ENCODE measurements around the gene NBAS. TPM values are rescaled to one million over a fixed set of nuclear protein-coding genes. Genes with fewer than 3 reads are reported as not detected.

The NBAS gene
- total and polyA plus RNA-seq, 2 of the 4 experiments (the other 2 are of a cell fraction): 22.3 to 105 TPM

- ChIA-PET POLR2A (ENCODE audit: unreplicated experiment) (no interaction called here), CTCF (no interaction called here)
- dilution Hi-C loops (cut with HindIII; ENCODE audit: low sequenced_read_pairs, unreplicated experiment) (no loop called here), intact Hi-C loops (cut with micrococcal nuclease) (no loop called here), in situ Hi-C loops (cut with MboI; ENCODE audit: low sequenced_read_pairs) (no loop called here)
- no peak overlapping the region for H2BK120ac ChIP-seq (ENCODE audit: low read depth, low read length)
- no peak overlapping the region for H3K9ac ChIP-seq (ENCODE audit: low read depth, low read length)
- no peak overlapping the region for H4K5ac ChIP-seq (ENCODE audit: low read depth, low read length)
- no peak overlapping the region for H2AFZ ChIP-seq (replicated peaks; ENCODE audit: low read length, poor library complexity)
- no peaks in the 10 kb centered on the region for H3K27me3 ChIP-seq (ENCODE audit: control insufficient read depth, insufficient read depth, low read length)
- H2AK5ac ChIP-seq (ENCODE audit: low read depth, low read length): no peak overlapping the region
- peaks cover 14% of the 10 kb centered on the region for H3K36me3 ChIP-seq (ENCODE audit: control insufficient read depth, insufficient read depth, low read length)
- no peak overlapping the region for H3K4me2 ChIP-seq (ENCODE audit: low read depth, low read length)
- H4K20me1 ChIP-seq (ENCODE audit: insufficient read depth, low read length): no peaks in the 10 kb centered on the region
- peaks cover 0 to 3% of the 10 kb centered on the region in 2 experiments; a peak in 1 of 4 replicates for H3K79me1 ChIP-seq (ENCODE audit: low read depth in 1 of 2, low read length in 2 of 2)
- no peak overlapping the region for H2BK5ac ChIP-seq (ENCODE audit: low read depth, low read length, poor library complexity, severe bottlenecking)
- H3K23ac ChIP-seq (ENCODE audit: low read depth, low read length): no peak overlapping the region
- H3K4ac ChIP-seq (ENCODE audit: low read depth, low read length): no peak overlapping the region
- no peaks in the 10 kb centered on the region for H3K9me3 ChIP-seq (ENCODE audit: control insufficient read depth, insufficient read depth, low read length)
- DNase-seq (no peak), ATAC-seq (ENCODE audit: low read depth) (no peak)
- H4K8ac ChIP-seq (ENCODE audit: low read depth in 2 of 2, low read length in 2 of 2): no peak overlapping the region
- H3K4me3 ChIP-seq (ENCODE audit: insufficient read depth, low read depth, low read length): no peak overlapping the region
- WGBS, 2 experiments (ENCODE audit: extremely low coverage in 2 of 2, insufficient read length in 1 of 2): no CpG with 5 or more reads among the region's 6 CpGs
- H3K4me1 ChIP-seq (ENCODE audit: control insufficient read depth, insufficient read depth, low read length): no peaks in the 10 kb centered on the region
- no peak for TF ChIP-seq FOS (IDR thresholded peaks at IDR 0.05; ENCODE audit: low read depth, low read length)
- TF ChIP-seq POLR2A (IDR thresholded peaks at IDR 0.05; ENCODE audit: low read depth, low read length): no peak
- TF ChIP-seq RCOR1 (IDR thresholded peaks at IDR 0.05; ENCODE audit: insufficient replicate concordance, low read length): no peak
- no peak for TF ChIP-seq MAZ (IDR thresholded peaks at IDR 0.05; ENCODE audit: borderline replicate concordance, low read depth, low read length)
- TF ChIP-seq MAFK (IDR thresholded peaks at IDR 0.05; ENCODE audit: low read depth, low read length): no peak
- no peak for TF ChIP-seq RAD21 (IDR thresholded peaks at IDR 0.05; ENCODE audit: low read length)
- TF ChIP-seq CEBPB (IDR thresholded peaks at IDR 0.05; ENCODE audit: low read depth, low read length): no peak
- no peak for TF ChIP-seq NFE2L2 (IDR thresholded peaks at IDR 0.05; ENCODE audit: low read depth, low read length)
- TF ChIP-seq, protein P1, sequence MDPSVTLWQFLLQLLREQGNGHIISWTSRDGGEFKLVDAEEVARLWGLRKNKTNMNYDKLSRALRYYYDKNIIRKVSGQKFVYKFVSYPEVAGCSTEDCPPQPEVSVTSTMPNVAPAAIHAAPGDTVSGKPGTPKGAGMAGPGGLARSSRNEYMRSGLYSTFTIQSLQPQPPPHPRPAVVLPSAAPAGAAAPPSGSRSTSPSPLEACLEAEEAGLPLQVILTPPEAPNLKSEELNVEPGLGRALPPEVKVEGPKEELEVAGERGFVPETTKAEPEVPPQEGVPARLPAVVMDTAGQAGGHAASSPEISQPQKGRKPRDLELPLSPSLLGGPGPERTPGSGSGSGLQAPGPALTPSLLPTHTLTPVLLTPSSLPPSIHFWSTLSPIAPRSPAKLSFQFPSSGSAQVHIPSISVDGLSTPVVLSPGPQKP (IDR thresholded peaks at IDR 0.05; ENCODE audit: borderline replicate concordance, low read depth, low read length): no peak
- no peak for TF ChIP-seq CHD1 (IDR thresholded peaks at IDR 0.05; ENCODE audit: low read depth, low read length)
- no peak for TF ChIP-seq SMC3 (IDR thresholded peaks at IDR 0.05; ENCODE audit: low read depth, low read length)
- TF ChIP-seq MXI1 (IDR thresholded peaks at IDR 0.05; ENCODE audit: borderline replicate concordance, low read depth, low read length): no peak
- TF ChIP-seq, protein P2, sequence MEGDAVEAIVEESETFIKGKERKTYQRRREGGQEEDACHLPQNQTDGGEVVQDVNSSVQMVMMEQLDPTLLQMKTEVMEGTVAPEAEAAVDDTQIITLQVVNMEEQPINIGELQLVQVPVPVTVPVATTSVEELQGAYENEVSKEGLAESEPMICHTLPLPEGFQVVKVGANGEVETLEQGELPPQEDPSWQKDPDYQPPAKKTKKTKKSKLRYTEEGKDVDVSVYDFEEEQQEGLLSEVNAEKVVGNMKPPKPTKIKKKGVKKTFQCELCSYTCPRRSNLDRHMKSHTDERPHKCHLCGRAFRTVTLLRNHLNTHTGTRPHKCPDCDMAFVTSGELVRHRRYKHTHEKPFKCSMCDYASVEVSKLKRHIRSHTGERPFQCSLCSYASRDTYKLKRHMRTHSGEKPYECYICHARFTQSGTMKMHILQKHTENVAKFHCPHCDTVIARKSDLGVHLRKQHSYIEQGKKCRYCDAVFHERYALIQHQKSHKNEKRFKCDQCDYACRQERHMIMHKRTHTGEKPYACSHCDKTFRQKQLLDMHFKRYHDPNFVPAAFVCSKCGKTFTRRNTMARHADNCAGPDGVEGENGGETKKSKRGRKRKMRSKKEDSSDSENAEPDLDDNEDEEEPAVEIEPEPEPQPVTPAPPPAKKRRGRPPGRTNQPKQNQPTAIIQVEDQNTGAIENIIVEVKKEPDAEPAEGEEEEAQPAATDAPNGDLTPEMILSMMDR (conservative IDR thresholded peaks at IDR 0.05; ENCODE audit: low read depth, low read length): no peak
- TF ChIP-seq RFX5 (IDR thresholded peaks at IDR 0.05; ENCODE audit: low read depth, low read length): no peak
- TF ChIP-seq BHLHE40 (IDR thresholded peaks at IDR 0.05; ENCODE audit: low read depth, low read length): no peak
- no TSS peak for BruUV-seq (replicated peaks)
- H3K14ac ChIP-seq (replicated peaks; ENCODE audit: low read depth, low read length): no peak overlapping the region
- no peak overlapping the region for H2AK9ac ChIP-seq (replicated peaks; ENCODE audit: low read depth, low read length, poor library complexity)
- H2BK15ac ChIP-seq (ENCODE audit: low read depth, low read length): no peak overlapping the region
- no peak overlapping the region for H2BK20ac ChIP-seq (ENCODE audit: low read depth, low read length)
- no peak overlapping the region for H3K27ac ChIP-seq (ENCODE audit: insufficient read depth, low read length)
- no peaks in the 10 kb centered on the region for H3K9me1 ChIP-seq (ENCODE audit: insufficient read depth, low read length)
- no peak overlapping the region for H3K56ac ChIP-seq (ENCODE audit: extremely low read depth, insufficient read depth, low read length)
- H3K18ac ChIP-seq (ENCODE audit: low read depth, low read length): no peak overlapping the region
- no peak overlapping the region for H4K91ac ChIP-seq (ENCODE audit: insufficient read depth, low read depth, low read length)
Measured at GRCh38 chr2:15498554-15498953, 62.6 kb downstream of the NBAS start.

Data from IMR-90 (cell line).